ENCODE measurements around the gene ZNF236. TPM values are rescaled to one million over a fixed set of nuclear protein-coding genes. Genes with fewer than 3 reads are reported as not detected.

Gene ZNF236
- total and polyA plus RNA-seq, 2 of the 13 experiments (the other 11 are each of a cell fraction or from before 2014, with no cell fraction given), result 3.0 to 7.2 TPM

GRCh38 chr18:76935722-76936337 is 113.5 kb downstream of the ZNF236 start:
- FAIRE-seq, result no peak
- H4K20me1 ChIP-seq (ENCODE audit: insufficient read depth, low read length), result no peaks in the 10 kb centered on the region
- intact Hi-C loops (cut with micrococcal nuclease; ENCODE audit: unreplicated experiment) (no loop called here), in situ Hi-C loops (cut with HindIII; ENCODE audit: extremely low pct_ligation_motif_present, low pct_unique_long_range_greater_than_20kb) (no loop called here)
- no peaks in the 10 kb centered on the region for H3K9me3 ChIP-seq (ENCODE audit: low read length)
- H3K9ac ChIP-seq (ENCODE audit: insufficient read depth, low read depth, low read length), result no peak overlapping the region
- no peaks in the 10 kb centered on the region for H3K27me3 ChIP-seq (ENCODE audit: control insufficient read depth in 1 of 2, insufficient read depth in 2 of 2, low read length in 2 of 2)
- WGBS (ENCODE audit: low lambda C conversion rate), result 98% methylated on average over 12 of the region's 18 CpGs
- no peak overlapping the region for H3K4me2 ChIP-seq (ENCODE audit: low read depth, low read length)
- H3K27ac ChIP-seq (ENCODE audit: extremely low read length, insufficient read depth, low read length), result no peak overlapping the region
- ChIA-PET CTCF (ENCODE audit: low intra/inter-chr PET ratio, low total read pairs) (no interaction called here), POLR2A (no interaction called here)
- H3K36me3 ChIP-seq (replicated peaks in 1 of 2; ENCODE audit: control insufficient read depth in 1 of 2, insufficient read depth in 2 of 2, low read length in 2 of 2), result peaks cover 8 to 20% of the 10 kb centered on the region in 2 experiments; a peak in 4 of 5 replicates
- H3K4me1 ChIP-seq (ENCODE audit: insufficient read depth, low read length), result no peaks in the 10 kb centered on the region
- H3K4me3 ChIP-seq (replicated peaks in 1 of 3; ENCODE audit: insufficient read depth in 1 of 3, low read depth in 2 of 3, low read length in 3 of 3), result no peak overlapping the region
- no peak overlapping the region for H2AFZ ChIP-seq (ENCODE audit: low read length)
- H3K79me2 ChIP-seq (ENCODE audit: insufficient read depth, low read length), result no peaks in the 10 kb centered on the region
- DNase-seq (ENCODE audit: low spot score), result no peak
- BruUV-seq (replicated peaks), result no TSS peak
- no peak for ATAC-seq
- TF ChIP-seq DR1 (CRISPR knock-in tag; IDR thresholded peaks at IDR 0.05), result no peak
- TF ChIP-seq ZNF549 (CRISPR knock-in tag; IDR thresholded peaks at IDR 0.05), result no peak
- TF ChIP-seq ATF6 (CRISPR knock-in tag; conservative IDR thresholded peaks at IDR 0.05), result no peak
- no peak for TF ChIP-seq MYC (CRISPR knock-in tag; IDR thresholded peaks at IDR 0.05; ENCODE audit: borderline replicate concordance)
- TF ChIP-seq ZFP36 (IDR thresholded peaks at IDR 0.05; ENCODE audit: borderline replicate concordance, low read depth, low read length, partially characterized antibody), result no peak
- TF ChIP-seq ZEB1 (IDR thresholded peaks at IDR 0.05; ENCODE audit: insufficient replicate concordance, low read depth), result no peak
- TF ChIP-seq MAFK (conservative IDR thresholded peaks at IDR 0.05 in 1 of 2, IDR thresholded peaks at IDR 0.05 in 1 of 2; ENCODE audit: low read length in 2 of 2), result no peak
- TF ChIP-seq ZNF318 (CRISPR knock-in tag; IDR thresholded peaks at IDR 0.05), result no peak
- no peak for TF ChIP-seq CEBPG (CRISPR knock-in tag; IDR thresholded peaks at IDR 0.05)
- no peak for TF ChIP-seq ATF4 (CRISPR knock-in tag; IDR thresholded peaks at IDR 0.05)
